CD4-positive, alpha-beta T cell treated with Interleukin-17A for 1 hour (primary cell): ENCODE results near the gene NR5A2.
"Not testable (repeated sequence)": the region's sequence is repeated elsewhere in the genome, so short reads cannot be mapped to it uniquely, and the experiment has no call there.

ENCODE experiments used
- DNase-seq: peaks from one replicate; pipeline ENCODE4 v3.0.0-alpha.2; 2020

NR5A2 gene

GRCh38 chr1:200172311-200172710 is 144.8 kb downstream of the NR5A2 start:
- DNase-seq = no peak

GRCh38 chr1:200173097-200173618 is 145.6 kb downstream of the NR5A2 start:
- DNase-seq = no peak

- DNase-seq = no peak
Measured at GRCh38 chr1:200174525-200175295, 147.2 kb downstream of the NR5A2 start.

- DNase-seq = no peak
Measured at GRCh38 chr1:200176181-200176580, 148.7 kb downstream of the NR5A2 start.

- DNase-seq = no peak
Measured at GRCh38 chr1:200176798-200177197, 149.3 kb downstream of the NR5A2 start.

GRCh38 chr1:200178340-200178739 is 150.8 kb downstream of the NR5A2 start:
- DNase-seq = no peak

GRCh38 chr1:200179126-200179780 is 151.7 kb downstream of the NR5A2 start:
- DNase-seq = no peak

GRCh38 chr1:200179781-200180160 is 152.3 kb downstream of the NR5A2 start:
- no peak for DNase-seq

- DNase-seq = no peak
Measured at GRCh38 chr1:200180821-200181220, 153.3 kb downstream of the NR5A2 start.

- DNase-seq = no peak
Measured at GRCh38 chr1:200181861-200182260, 154.4 kb downstream of the NR5A2 start.

- no peak for DNase-seq
Measured at GRCh38 chr1:200182701-200183100, 155.2 kb downstream of the NR5A2 start.

- no peak for DNase-seq
Measured at GRCh38 chr1:200183637-200184036, 156.1 kb downstream of the NR5A2 start.

- no peak for DNase-seq
Measured at GRCh38 chr1:200184196-200184595, 156.7 kb downstream of the NR5A2 start.

GRCh38 chr1:200185191-200185590 is 157.7 kb downstream of the NR5A2 start:
- DNase-seq = not testable (repeated sequence)

GRCh38 chr1:200187332-200187731 is 159.8 kb downstream of the NR5A2 start:
- not testable (repeated sequence) for DNase-seq

GRCh38 chr1:200191993-200192392 is 164.5 kb downstream of the NR5A2 start:
- DNase-seq = no peak

- no peak for DNase-seq
Measured at GRCh38 chr1:200194477-200194876, 167.0 kb downstream of the NR5A2 start.

- DNase-seq = no peak
Measured at GRCh38 chr1:200198236-200198635, 170.7 kb downstream of the NR5A2 start.

GRCh38 chr1:200205216-200205995 is 177.9 kb downstream of the NR5A2 start:
- DNase-seq = no peak

- DNase-seq = no peak
Measured at GRCh38 chr1:200206340-200206739, 178.8 kb downstream of the NR5A2 start.

- no peak for DNase-seq
Measured at GRCh38 chr1:200206761-200207160, 179.3 kb downstream of the NR5A2 start.

GRCh38 chr1:200207711-200208126 is 180.2 kb downstream of the NR5A2 start:
- DNase-seq = peak; percentile 6

GRCh38 chr1:200211157-200211556 is 183.6 kb downstream of the NR5A2 start:
- no peak for DNase-seq
